Peyer's patch (tissue), 4 donors: ENCODE data around the gene KCNH6.

Experiments
- CTCF ChIP-seq, 6 experiments: fragments of 450-650 bp in 4 of 6; fragments of 200-600 bp in 2 of 6; sonication (generic) in 1 of 6; IDR thresholded peaks; one replicate each; pipeline ENCODE4 v1.5.1; 2017 to 2019; ENCODE audit warnings: antibody characterized with exemption in 6 of 6, mild to moderate bottlenecking in 3 of 6, moderate library complexity in 1 of 6
- POLR2A ChIP-seq, 2 donors: fragments of 450-650 bp; IDR thresholded peaks; one replicate each; pipeline ENCODE4 v1.5.1; 2017; ENCODE audit warnings: antibody characterized with exemption in 2 of 2, mild to moderate bottlenecking in 2 of 2, moderate library complexity in 2 of 2

GRCh38 chr17:63491977-63492618 lies 31.1 kb upstream of the KCNH6 start:
- TF ChIP-seq CTCF (IDR thresholded peaks at IDR 0.05): no peak
- TF ChIP-seq POLR2A (IDR thresholded peaks at IDR 0.05): no peak
